Immature natural killer cell (primary cell): ENCODE data around the gene VAMP7. TPM values are rescaled to one million over a fixed set of nuclear protein-coding genes. Genes with fewer than 3 reads are reported as not detected.
"Not testable (repeated sequence)": the region's sequence is repeated elsewhere in the genome, so short reads cannot be mapped to it uniquely, and the experiment has no call there.

Experiments
- DNase-seq, 3 donors: peaks; one replicate each; pipeline ENCODE4 v3.0.0; 2022; ENCODE audit warnings: mixed read lengths in 1 of 3
- H3K27ac Mint-ChIP-seq, 6 donors: one replicate each; pipeline ENCODE4 v1.8.0; 2020; ENCODE audit warnings: mixed read lengths in 6 of 6, mild to moderate bottlenecking in 5 of 6, inconsistent platforms in 4 of 6, moderate library complexity in 3 of 6
- H3K27me3 Mint-ChIP-seq, 3 donors: one replicate each; pipeline ENCODE4 v1.8.0; 2020 to 2021; ENCODE audit warnings: low read depth in 3 of 3, mild to moderate bottlenecking in 3 of 3, mixed read lengths in 3 of 3, moderate library complexity in 3 of 3, inconsistent platforms in 1 of 3
- H3K36me3 Mint-ChIP-seq, 3 donors: one replicate each; pipeline ENCODE4 v1.8.0; 2020; ENCODE audit warnings: mixed read lengths in 3 of 3, inconsistent platforms in 2 of 3, mild to moderate bottlenecking in 2 of 3
- H3K4me1 Mint-ChIP-seq, 2 donors: one replicate each; pipeline ENCODE4 v1.8.0; 2020; ENCODE audit warnings: inconsistent platforms in 2 of 2, mild to moderate bottlenecking in 2 of 2, mixed read lengths in 2 of 2, moderate library complexity in 1 of 2
- H3K4me3 Mint-ChIP-seq, 5 donors: one replicate each; pipeline ENCODE4 v1.8.0; 2020; ENCODE audit warnings: mild to moderate bottlenecking in 5 of 5, mixed read lengths in 5 of 5, inconsistent platforms in 3 of 5, moderate library complexity in 3 of 5
- H3K9me3 Mint-ChIP-seq, 6 donors: one replicate each; pipeline ENCODE4 v1.8.0; 2020; ENCODE audit warnings: mild to moderate bottlenecking in 6 of 6, mixed read lengths in 6 of 6, inconsistent platforms in 4 of 6, moderate library complexity in 3 of 6
- polyA plus RNA-seq, 3 donors: library from polyadenylated mRNA; unstranded; fragments of 300-500 nt; fragmentation: Illumina TruSeq; gene quantifications; one replicate each; pipeline ENCODE4 v1.2.3, GENCODE V29; 2021

The VAMP7 gene
- polyA plus RNA-seq, 3 donors from 2014 or later: 66.5 to 111 (median 75.3) TPM

GRCh38 chrX:155949098-155949497 is 68.0 kb downstream of the VAMP7 start:
- Mint-ChIP-seq H3K27me3 (no peaks in the 10 kb centered on the region), H3K36me3 (peaks cover 0 to 4% (median 4%) of the 10 kb centered on the region in 3 donors), H3K9me3 (no peaks in the 10 kb centered on the region), H3K27ac (no peak overlapping the region), H3K4me1 (no peaks in the 10 kb centered on the region), H3K4me3 (no peak overlapping the region)
- DNase-seq: no peak

- Mint-ChIP-seq H3K4me3 (no peak overlapping the region), H3K27ac (no peak overlapping the region), H3K36me3 (peaks cover 0 to under 1% (median 0%) of the 10 kb centered on the region in 3 donors), H3K4me1 (no peaks in the 10 kb centered on the region), H3K27me3 (peaks cover 0 to 1% (median 0%) of the 10 kb centered on the region in 3 donors), H3K9me3 (no peaks in the 10 kb centered on the region)
- DNase-seq: no peak
These were observed 70.2 kb downstream of the VAMP7 start for GRCh38 chrX:155951237-155951789.

GRCh38 chrX:155953055-155953454 is 71.9 kb downstream of the VAMP7 start:
- no peaks in the 10 kb centered on the region for H3K4me1 Mint-ChIP-seq
- no peak for DNase-seq
- no peaks in the 10 kb centered on the region for H3K9me3 Mint-ChIP-seq
- H3K27ac Mint-ChIP-seq: no peak overlapping the region
- no peak overlapping the region for H3K4me3 Mint-ChIP-seq
- H3K27me3 Mint-ChIP-seq: peaks cover 0 to 1% (median 0%) of the 10 kb centered on the region in 3 donors
- H3K36me3 Mint-ChIP-seq: no peaks in the 10 kb centered on the region

- no peak overlapping the region for H3K27ac Mint-ChIP-seq
- peaks cover 0 to 5% (median 0%) of the 10 kb centered on the region in 3 donors for H3K27me3 Mint-ChIP-seq
- no peaks in the 10 kb centered on the region for H3K36me3 Mint-ChIP-seq
- no peak overlapping the region for H3K4me3 Mint-ChIP-seq
- H3K9me3 Mint-ChIP-seq: no peaks in the 10 kb centered on the region
- no peaks in the 10 kb centered on the region for H3K4me1 Mint-ChIP-seq
- DNase-seq: no peak
These were observed 73.6 kb downstream of the VAMP7 start for GRCh38 chrX:155954793-155955192.

GRCh38 chrX:155956099-155956498 is 75.0 kb downstream of the VAMP7 start:
- Mint-ChIP-seq H3K4me3 (no peak overlapping the region), H3K36me3 (no peaks in the 10 kb centered on the region), H3K4me1 (no peaks in the 10 kb centered on the region), H3K27ac (no peak overlapping the region), H3K9me3 (no peaks in the 10 kb centered on the region), H3K27me3 (peaks cover 0 to 5% (median 0%) of the 10 kb centered on the region in 3 donors)
- no peak for DNase-seq

GRCh38 chrX:155956649-155957048 is 75.5 kb downstream of the VAMP7 start:
- no peak overlapping the region for H3K4me3 Mint-ChIP-seq
- H3K27ac Mint-ChIP-seq: no peak overlapping the region
- H3K4me1 Mint-ChIP-seq: no peaks in the 10 kb centered on the region
- H3K9me3 Mint-ChIP-seq: no peaks in the 10 kb centered on the region
- no peaks in the 10 kb centered on the region for H3K36me3 Mint-ChIP-seq
- no peak for DNase-seq
- peaks cover 0 to 5% (median under 1%) of the 10 kb centered on the region in 3 donors for H3K27me3 Mint-ChIP-seq

- peaks cover 0 to 5% (median 3%) of the 10 kb centered on the region in 3 donors for H3K27me3 Mint-ChIP-seq
- no peak overlapping the region for H3K4me3 Mint-ChIP-seq
- no peaks in the 10 kb centered on the region for H3K9me3 Mint-ChIP-seq
- no peaks in the 10 kb centered on the region for H3K36me3 Mint-ChIP-seq
- H3K4me1 Mint-ChIP-seq: no peaks in the 10 kb centered on the region
- DNase-seq: no peak
- no peak overlapping the region for H3K27ac Mint-ChIP-seq
These were observed 76.7 kb downstream of the VAMP7 start for GRCh38 chrX:155957843-155958242.

GRCh38 chrX:155959018-155959587 is 78.0 kb downstream of the VAMP7 start:
- H3K36me3 Mint-ChIP-seq: peaks cover 0 to 5% (median 0%) of the 10 kb centered on the region in 3 donors
- H3K27ac Mint-ChIP-seq: no peak overlapping the region
- peaks cover 0 to 7% (median 5%) of the 10 kb centered on the region in 3 donors for H3K27me3 Mint-ChIP-seq
- H3K4me3 Mint-ChIP-seq: no peak overlapping the region
- no peak for DNase-seq
- H3K9me3 Mint-ChIP-seq: peaks cover under 1 to 11% (median 6%) of the 10 kb centered on the region in 6 donors
- no peaks in the 10 kb centered on the region for H3K4me1 Mint-ChIP-seq

- Mint-ChIP-seq H3K4me1 (no peaks in the 10 kb centered on the region), H3K4me3 (no peak overlapping the region), H3K27me3 (peaks cover 2 to 12% (median 3%) of the 10 kb centered on the region in 3 donors), H3K9me3 (peaks cover 2 to 12% (median 7%) of the 10 kb centered on the region in 6 donors), H3K36me3 (peaks cover 0 to 5% (median 0%) of the 10 kb centered on the region in 3 donors), H3K27ac (no peak overlapping the region)
- DNase-seq: no peak
These were observed 81.8 kb downstream of the VAMP7 start for GRCh38 chrX:155962906-155963305.

- peak; percentile 6 to 31 (median 22) for DNase-seq
- H3K36me3 Mint-ChIP-seq: peaks cover 0 to 11% (median 4%) of the 10 kb centered on the region in 3 donors
- H3K4me3 Mint-ChIP-seq: no peak overlapping the region
- H3K27ac Mint-ChIP-seq: no peak overlapping the region
- peaks cover 4 to 27% (median 7%) of the 10 kb centered on the region in 3 donors for H3K27me3 Mint-ChIP-seq
- no peaks in the 10 kb centered on the region for H3K4me1 Mint-ChIP-seq
- peaks cover 2 to 27% (median 14%) of the 10 kb centered on the region in 6 donors for H3K9me3 Mint-ChIP-seq
These were observed 85.7 kb downstream of the VAMP7 start for GRCh38 chrX:155966876-155967275.

- Mint-ChIP-seq H3K9me3 (peaks cover 2 to 27% (median 14%) of the 10 kb centered on the region in 6 donors), H3K36me3 (peaks cover 0 to 11% (median 4%) of the 10 kb centered on the region in 3 donors), H3K4me1 (no peaks in the 10 kb centered on the region), H3K4me3 (no peak overlapping the region), H3K27ac (no peak overlapping the region), H3K27me3 (peaks cover 4 to 27% (median 7%) of the 10 kb centered on the region in 3 donors)
- no peak for DNase-seq
These were observed 86.6 kb downstream of the VAMP7 start for GRCh38 chrX:155967653-155968325.

- no peak overlapping the region for H3K4me3 Mint-ChIP-seq
- no peak for DNase-seq
- H3K27ac Mint-ChIP-seq: no peak overlapping the region
- peaks cover 0 to 11% (median 4%) of the 10 kb centered on the region in 3 donors for H3K36me3 Mint-ChIP-seq
- peaks cover 4 to 25% (median 7%) of the 10 kb centered on the region in 3 donors for H3K27me3 Mint-ChIP-seq
- peaks cover 2 to 27% (median 12%) of the 10 kb centered on the region in 6 donors for H3K9me3 Mint-ChIP-seq
- H3K4me1 Mint-ChIP-seq: no peaks in the 10 kb centered on the region
These were observed 87.1 kb downstream of the VAMP7 start for GRCh38 chrX:155968326-155968661.

- no peak overlapping the region for H3K27ac Mint-ChIP-seq
- DNase-seq: no peak
- no peaks in the 10 kb centered on the region for H3K4me1 Mint-ChIP-seq
These were observed 87.6 kb downstream of the VAMP7 start for GRCh38 chrX:155968791-155969190.

GRCh38 chrX:155971658-155972057 is 90.5 kb downstream of the VAMP7 start:
- Mint-ChIP-seq H3K9me3 (peaks cover 0 to 16% (median 6%) of the 10 kb centered on the region in 6 donors), H3K27me3 (peaks cover 4 to 28% (median 7%) of the 10 kb centered on the region in 3 donors)
- H3K36me3 Mint-ChIP-seq, H3K4me3 Mint-ChIP-seq, H3K4me1 Mint-ChIP-seq, DNase-seq, H3K27ac Mint-ChIP-seq: not testable (repeated sequence)

More at GRCh38 chrX:155968791-155969190, 87.6 kb downstream of the VAMP7 start:
- peaks cover 4 to 24% (median 7%) of the 10 kb centered on the region in 3 donors for H3K27me3 Mint-ChIP-seq
- no peak overlapping the region for H3K4me3 Mint-ChIP-seq
- H3K9me3 Mint-ChIP-seq: peaks cover 2 to 23% (median 9%) of the 10 kb centered on the region in 6 donors
- H3K36me3 Mint-ChIP-seq: peaks cover 0 to 9% (median 4%) of the 10 kb centered on the region in 3 donors
